T-helper 1 cell treated with Interleukin-12 subunit alpha and Interleukin-12 subunit beta and Interleukin-4 antibody, amounts not matched to agents 30 μg/mL and 1 μg/mL, for 36 hours (primary cell): ENCODE measurements around the gene PIERCE2.
"Not testable (repeated sequence)": the region's sequence is repeated elsewhere in the genome, so short reads cannot be mapped to it uniquely, and the experiment has no call there.

ENCODE experiments used
- H3K27ac Mint-ChIP-seq: one replicate; pipeline ENCODE4 v1.8.0; 2021; ENCODE audit warnings: mild to moderate bottlenecking, mixed read lengths
- H3K27me3 Mint-ChIP-seq: one replicate; pipeline ENCODE4 v1.8.0; 2021; ENCODE audit warnings: low read depth, mixed read lengths
- H3K36me3 Mint-ChIP-seq: one replicate; pipeline ENCODE4 v1.8.0; 2021; ENCODE audit warnings: low read depth, mixed read lengths
- H3K4me1 Mint-ChIP-seq: one replicate; pipeline ENCODE4 v1.8.0; 2021; ENCODE audit warnings: low read depth, mixed read lengths
- H3K4me3 Mint-ChIP-seq: one replicate; pipeline ENCODE4 v1.8.0; 2021; ENCODE audit warnings: mild to moderate bottlenecking, moderate library complexity, mixed read lengths
- H3K9me3 Mint-ChIP-seq: one replicate; pipeline ENCODE4 v1.8.0; 2021; ENCODE audit warnings: mixed read lengths

PIERCE2 gene

DNA sequence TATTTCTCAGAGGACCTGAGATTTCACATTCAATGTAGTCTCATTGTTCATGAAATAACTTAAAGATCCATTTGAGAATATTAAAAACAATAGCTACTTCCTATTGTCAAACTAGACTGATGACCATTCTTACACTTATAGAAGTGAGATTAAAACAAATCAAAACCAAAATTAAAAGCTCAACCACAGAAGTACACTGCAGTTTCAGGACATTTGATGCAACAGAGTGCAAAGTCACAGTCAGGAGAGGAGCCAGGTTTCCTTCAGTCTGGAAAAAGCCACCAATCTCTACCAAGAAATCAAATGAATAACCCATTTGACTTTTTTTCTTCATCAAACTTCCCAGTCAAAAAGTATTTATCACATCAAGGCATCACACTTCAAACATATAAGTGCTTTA is 5.6 kb upstream of the PIERCE2 start:
- H3K27ac Mint-ChIP-seq: no peak overlapping the region
- peaks cover 11% of the 10 kb centered on the region for H3K36me3 Mint-ChIP-seq
- no peaks in the 10 kb centered on the region for H3K9me3 Mint-ChIP-seq
- no peaks in the 10 kb centered on the region for H3K27me3 Mint-ChIP-seq
- H3K4me1 Mint-ChIP-seq: peaks cover 32% of the 10 kb centered on the region
- no peak overlapping the region for H3K4me3 Mint-ChIP-seq

DNA sequence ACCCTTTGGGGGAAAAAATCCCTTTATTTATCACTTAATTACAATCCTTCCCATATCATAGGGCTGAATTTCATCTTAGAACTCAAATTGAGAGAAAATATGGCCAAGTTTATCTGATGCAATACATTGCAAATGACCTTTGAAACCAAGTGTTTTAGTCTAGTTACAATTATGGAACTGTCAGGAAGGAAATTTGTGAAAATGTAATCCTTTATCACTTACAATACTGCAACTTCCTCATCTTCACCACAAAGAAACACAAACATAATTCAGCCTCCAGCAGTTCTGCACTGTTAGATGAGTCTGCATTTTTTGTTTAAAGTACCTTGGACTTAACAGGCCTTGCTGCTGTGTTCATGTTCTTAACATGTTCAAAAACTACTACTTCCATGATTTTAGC is 4.8 kb upstream of the PIERCE2 start:
- Mint-ChIP-seq H3K27ac (no peak overlapping the region), H3K4me1 (peaks cover 34% of the 10 kb centered on the region), H3K4me3 (no peak overlapping the region), H3K9me3 (no peaks in the 10 kb centered on the region), H3K27me3 (no peaks in the 10 kb centered on the region), H3K36me3 (peaks cover 5% of the 10 kb centered on the region)

DNA sequence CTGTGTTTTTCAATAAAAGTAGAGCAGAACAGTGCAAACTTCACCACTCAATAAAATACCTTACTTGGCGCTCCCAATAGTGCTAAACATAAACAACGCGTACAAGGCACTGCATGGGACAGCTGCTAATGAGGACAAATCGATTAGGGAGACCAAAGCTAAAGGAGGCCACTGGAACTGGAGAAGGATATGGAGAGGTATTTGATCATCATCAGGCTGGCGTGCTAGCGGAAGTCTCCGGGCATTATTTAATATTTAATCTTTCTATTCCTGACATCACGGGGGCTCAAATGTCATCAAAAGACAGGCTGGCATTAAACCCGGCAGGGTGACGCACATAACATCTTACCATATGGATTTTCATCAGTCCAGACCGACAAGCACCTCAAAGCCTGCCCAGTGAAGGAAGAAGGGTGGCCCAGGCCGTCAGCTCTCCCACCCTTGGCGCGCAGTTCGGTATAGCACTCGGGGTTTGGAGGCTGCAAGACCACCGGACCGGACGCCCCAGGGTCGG is 740 bp upstream of the PIERCE2 start:
- Mint-ChIP-seq H3K9me3 (no peaks in the 10 kb centered on the region), H3K36me3 (peaks cover 2% of the 10 kb centered on the region), H3K4me3 (peak overlapping the region; percentile 89), H3K27me3 (no peaks in the 10 kb centered on the region), H3K4me1 (peaks cover 29% of the 10 kb centered on the region), H3K27ac (peak overlapping the region; percentile 89)

DNA sequence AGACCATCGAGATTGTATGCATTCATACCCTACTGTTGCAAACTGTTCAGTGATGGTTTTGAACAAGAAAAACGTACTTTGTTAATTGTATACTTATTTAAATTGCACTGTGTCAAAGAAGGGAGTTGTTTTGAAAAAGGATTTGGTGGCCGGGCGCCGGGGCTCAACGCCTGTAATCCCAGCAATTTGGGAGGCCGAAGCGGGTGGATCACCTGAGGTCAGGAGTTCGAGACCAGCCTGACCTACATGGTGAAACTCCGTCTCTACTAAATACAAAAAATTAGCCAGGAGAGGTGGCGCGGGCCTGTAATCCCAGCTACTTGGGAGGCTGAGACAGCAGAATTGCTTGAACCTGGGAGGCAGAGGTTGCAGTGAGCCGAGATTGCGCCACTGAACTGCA is 681 bp downstream of the PIERCE2 start:
- H3K9me3 Mint-ChIP-seq, H3K27me3 Mint-ChIP-seq, H3K36me3 Mint-ChIP-seq: not testable (repeated sequence)
- Mint-ChIP-seq H3K27ac (peak overlapping the region; percentile 89), H3K4me3 (peak overlapping the region; percentile 89), H3K4me1 (peaks cover 17% of the 10 kb centered on the region)

DNA sequence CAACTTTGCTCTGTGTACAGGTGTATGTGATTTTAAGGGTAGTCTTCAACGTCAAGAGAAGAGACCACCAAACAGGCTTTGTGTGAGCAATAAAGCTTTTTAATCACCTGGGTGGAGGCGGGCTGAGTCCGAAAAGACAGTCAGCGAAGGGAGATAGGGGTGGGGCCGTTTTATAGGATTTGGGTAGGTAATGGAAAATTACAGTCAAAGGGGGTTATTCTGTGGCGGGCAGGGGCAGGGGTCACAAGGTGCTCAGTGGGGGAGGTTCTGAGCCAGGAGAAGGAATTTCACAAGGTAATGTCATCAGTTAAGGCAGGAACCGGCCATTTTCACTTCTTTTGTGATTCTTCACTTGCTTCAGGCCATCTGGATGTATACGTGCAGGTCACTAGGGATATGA is 9.4 kb downstream of the PIERCE2 start:
- H3K27me3 Mint-ChIP-seq, H3K36me3 Mint-ChIP-seq, H3K27ac Mint-ChIP-seq, H3K4me1 Mint-ChIP-seq, H3K9me3 Mint-ChIP-seq, H3K4me3 Mint-ChIP-seq: not testable (repeated sequence)

DNA sequence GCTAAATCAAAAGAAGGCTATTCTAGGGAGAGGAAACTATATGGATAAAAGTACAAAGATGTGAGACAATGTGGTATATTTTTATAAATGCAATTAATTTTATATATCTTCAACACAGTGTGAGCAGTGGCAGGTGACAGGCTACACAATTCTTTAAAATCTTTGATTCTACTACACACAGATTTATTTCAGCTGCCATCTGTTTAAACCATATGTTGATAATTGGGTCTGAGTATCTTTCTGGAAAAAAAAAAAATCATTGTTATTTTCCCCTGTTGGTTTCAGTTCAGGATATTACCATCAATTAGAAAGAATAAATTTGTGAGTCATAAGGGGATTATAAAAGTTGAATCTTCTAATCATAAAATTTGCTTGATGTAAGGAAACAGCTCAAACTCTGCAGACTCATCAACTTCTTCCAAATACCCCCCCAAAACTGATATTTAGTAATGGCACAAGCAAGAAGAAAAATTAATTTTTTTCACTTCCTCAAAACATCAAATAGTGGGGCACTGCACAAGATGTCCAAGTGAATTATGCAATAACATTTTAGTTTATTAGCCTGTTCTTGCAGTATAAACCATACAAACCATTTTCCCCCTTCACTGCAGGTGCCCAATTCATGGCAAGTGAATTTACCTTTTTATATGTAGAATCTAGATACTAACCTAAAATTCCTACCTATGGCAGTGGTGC is 12.0 kb downstream of the PIERCE2 start:
- Mint-ChIP-seq H3K27ac (no peak overlapping the region), H3K9me3 (no peaks in the 10 kb centered on the region)

DNA sequence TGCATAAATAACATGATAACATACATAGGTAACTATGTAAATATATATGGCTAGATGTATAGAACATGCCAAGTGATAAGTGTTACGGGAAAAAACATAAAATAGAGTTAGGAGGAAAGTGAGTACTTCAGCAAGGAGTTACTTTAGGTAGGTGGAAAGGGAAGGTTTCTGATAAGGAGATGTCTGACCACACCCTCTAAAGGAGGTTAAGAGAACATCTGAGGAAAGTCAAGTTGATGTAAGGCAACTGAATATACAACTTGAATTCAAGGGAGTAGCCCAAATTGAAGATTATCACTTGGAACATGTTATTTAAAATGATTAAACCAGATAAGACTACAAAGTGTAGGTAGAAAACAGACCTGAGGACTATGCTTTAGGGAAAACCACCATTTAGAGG is 13.8 kb downstream of the PIERCE2 start:
- Mint-ChIP-seq H3K4me3 (no peak overlapping the region), H3K9me3 (no peaks in the 10 kb centered on the region), H3K27me3 (no peaks in the 10 kb centered on the region), H3K4me1 (no peaks in the 10 kb centered on the region), H3K36me3 (no peaks in the 10 kb centered on the region), H3K27ac (no peak overlapping the region)

More for the DNA sequence above, 12.0 kb downstream of the PIERCE2 start:
- no peak overlapping the region for H3K4me3 Mint-ChIP-seq
- H3K36me3 Mint-ChIP-seq: no peaks in the 10 kb centered on the region
- H3K4me1 Mint-ChIP-seq: no peaks in the 10 kb centered on the region
- H3K27me3 Mint-ChIP-seq: no peaks in the 10 kb centered on the region

DNA sequence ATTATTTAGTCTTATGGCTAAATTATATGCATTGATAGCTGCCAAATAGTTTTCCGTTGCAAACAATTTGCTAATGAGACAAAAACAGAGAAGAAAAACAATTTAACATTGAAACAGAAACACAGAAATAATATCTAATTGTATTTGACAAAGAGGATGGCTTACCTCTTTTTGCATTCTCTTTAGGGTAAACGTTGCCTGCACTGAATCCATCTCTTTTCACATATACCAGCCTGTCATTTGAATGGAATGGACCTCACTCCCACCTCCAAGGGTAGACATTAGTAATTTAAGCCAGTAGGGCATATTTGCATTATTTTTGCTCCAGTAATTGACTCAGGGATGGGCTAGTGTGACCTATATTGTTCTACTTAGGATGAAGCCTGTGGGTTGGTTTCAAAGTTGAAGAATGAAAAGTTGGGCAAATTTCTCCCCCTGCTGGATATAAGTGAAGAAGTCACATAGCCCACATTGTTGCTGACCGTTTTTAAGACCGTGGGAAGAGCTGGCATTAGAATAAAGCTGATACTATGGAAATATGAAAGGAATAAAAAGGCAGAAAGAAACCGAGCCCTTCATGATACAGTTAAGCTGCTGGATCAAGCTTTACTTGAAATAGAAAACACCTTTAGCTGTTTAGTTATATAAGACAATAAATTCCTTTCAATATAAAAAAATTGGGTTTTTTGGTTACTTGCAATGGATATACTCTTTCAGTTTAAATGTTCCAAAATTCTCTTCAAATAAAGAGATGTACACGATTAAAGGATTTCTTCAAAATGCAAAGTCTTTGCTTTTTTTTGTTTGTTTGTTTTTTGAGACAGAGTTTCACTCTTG is 26.9 kb downstream of the PIERCE2 start:
- no peaks in the 10 kb centered on the region for H3K9me3 Mint-ChIP-seq
- no peak overlapping the region for H3K27ac Mint-ChIP-seq
- peaks cover 2% of the 10 kb centered on the region for H3K4me1 Mint-ChIP-seq
- peaks cover 14% of the 10 kb centered on the region for H3K27me3 Mint-ChIP-seq
- no peak overlapping the region for H3K4me3 Mint-ChIP-seq
- no peaks in the 10 kb centered on the region for H3K36me3 Mint-ChIP-seq

DNA sequence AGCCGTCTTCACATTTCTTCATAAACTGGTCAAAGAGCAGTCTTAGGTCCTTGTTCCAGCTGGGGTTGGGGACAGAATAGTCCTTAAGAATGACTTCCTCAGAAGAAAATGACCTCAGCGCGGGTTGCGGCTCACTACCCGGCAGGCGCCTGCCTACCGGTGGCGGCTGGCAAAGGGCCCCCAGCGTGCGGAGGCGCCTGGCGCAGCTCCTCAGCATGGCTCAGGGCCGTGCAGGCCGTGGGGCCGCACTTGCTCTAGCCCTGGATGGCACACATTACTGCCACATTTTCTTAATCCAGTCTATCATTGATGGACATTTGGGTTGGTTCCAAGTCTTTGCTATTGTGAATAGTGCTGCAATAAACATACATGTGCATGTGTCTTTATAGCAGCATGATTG is 34.8 kb downstream of the PIERCE2 start:
- H3K4me3 Mint-ChIP-seq, H3K4me1 Mint-ChIP-seq, H3K36me3 Mint-ChIP-seq: not testable (repeated sequence)

DNA sequence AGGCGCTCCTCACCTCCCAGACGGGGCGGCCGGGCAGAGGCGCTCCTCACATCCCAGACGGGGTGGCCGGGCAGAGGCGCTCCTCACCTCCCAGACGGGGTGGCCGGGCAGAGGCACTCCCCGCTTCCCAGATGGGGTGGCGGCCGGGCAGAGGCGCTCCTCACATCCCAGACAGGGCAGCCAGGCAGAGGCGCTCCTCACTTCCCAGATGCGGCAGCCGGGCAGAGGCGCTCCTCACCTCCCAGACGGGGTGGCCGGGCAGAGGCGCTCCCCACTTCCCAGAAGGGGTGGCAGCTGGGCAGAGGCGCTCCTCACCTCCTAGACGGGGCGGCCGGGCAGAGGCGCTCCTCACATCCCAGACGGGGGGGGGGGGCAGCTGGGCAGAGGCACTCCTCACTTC is 37.6 kb downstream of the PIERCE2 start:
- H3K4me3 Mint-ChIP-seq, H3K36me3 Mint-ChIP-seq, H3K27ac Mint-ChIP-seq, H3K9me3 Mint-ChIP-seq, H3K4me1 Mint-ChIP-seq, H3K27me3 Mint-ChIP-seq: not testable (repeated sequence)

More for the DNA sequence above, 34.8 kb downstream of the PIERCE2 start:
- H3K9me3 Mint-ChIP-seq, H3K27me3 Mint-ChIP-seq, H3K27ac Mint-ChIP-seq: not testable (repeated sequence)

DNA sequence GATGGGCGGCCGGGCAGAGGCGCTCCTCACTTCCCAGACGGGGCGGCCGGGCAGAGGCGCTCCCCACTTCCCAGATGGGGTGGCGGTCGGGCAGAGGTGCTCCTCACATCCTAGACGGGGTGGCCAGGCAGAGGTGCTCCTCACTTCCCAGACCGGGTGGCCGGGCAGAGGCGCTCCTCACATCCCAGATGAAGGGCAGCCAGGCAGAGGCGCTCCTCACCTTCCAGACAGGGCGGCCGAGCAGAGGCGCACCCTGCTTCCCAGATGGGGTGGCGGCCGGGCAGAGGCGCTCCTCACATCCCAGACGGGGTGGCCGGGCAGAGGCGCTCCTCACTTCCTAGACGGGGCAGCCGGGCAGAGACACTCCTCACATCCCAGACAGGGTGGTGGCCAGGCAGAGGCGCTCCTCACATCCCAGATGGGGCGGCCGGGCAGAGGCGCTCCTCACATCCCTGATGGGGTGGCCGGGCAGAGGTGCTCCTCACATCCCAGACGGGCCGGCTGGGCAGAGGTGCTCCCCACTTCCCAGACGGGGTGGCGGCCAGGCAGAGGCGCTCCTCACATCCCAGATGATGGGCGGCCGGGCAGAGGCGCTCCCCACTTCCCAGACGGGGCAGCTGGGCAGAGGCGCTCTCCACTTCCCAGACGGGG is 38.2 kb downstream of the PIERCE2 start:
- not testable (repeated sequence) for H3K9me3 Mint-ChIP-seq, H3K36me3 Mint-ChIP-seq, H3K4me1 Mint-ChIP-seq, H3K27ac Mint-ChIP-seq, H3K27me3 Mint-ChIP-seq, H3K4me3 Mint-ChIP-seq

DNA sequence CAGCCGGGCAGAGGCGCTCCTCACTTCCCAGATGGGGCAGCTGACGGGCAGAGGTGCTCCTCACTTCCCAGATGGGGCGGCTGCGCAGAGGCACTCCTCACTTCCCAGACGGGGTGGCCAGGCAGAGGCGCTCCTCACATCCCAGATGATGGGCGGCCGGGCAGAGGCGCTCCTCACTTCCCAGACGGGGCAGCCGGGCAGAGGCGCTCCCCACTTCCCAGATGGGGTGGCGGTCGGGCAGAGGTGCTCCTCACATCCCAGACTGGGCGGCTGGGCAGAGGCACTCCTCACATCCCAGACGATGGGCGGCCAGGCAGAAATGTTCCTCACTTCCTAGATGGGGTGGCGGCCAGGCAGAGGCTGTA is 38.7 kb downstream of the PIERCE2 start:
- not testable (repeated sequence) for H3K9me3 Mint-ChIP-seq

DNA sequence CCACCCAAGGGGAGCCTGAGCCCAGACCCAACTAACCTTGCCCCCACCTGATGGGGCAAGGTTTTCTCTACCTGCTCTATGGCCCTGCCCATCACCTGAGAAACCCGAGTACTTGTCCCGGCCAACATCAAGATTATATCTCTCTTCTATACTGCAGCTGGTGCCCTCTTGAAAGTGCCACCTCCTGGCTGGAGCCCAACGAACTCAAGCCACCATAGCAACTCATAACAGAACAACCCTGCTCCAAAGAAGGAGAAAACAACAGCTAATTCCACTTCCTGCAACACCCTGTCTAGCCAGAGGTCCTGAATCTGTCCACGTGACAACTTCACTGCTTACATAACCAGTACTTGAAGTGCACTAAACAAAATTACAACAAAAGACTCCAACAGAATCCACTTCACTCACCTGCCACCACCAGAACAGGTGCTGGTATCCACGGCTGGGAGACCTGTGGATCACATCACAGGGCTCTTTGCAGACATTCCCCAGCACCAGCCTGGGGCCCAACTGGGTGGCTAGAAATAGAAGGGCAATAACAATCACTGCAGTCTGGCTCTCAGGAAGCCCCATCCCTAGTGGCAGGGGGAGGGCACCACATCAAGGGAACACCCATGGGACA is 49.2 kb downstream of the PIERCE2 start:
- Mint-ChIP-seq H3K4me3 (no peak overlapping the region), H3K27me3 (no peaks in the 10 kb centered on the region), H3K36me3 (no peaks in the 10 kb centered on the region), H3K27ac (no peak overlapping the region), H3K4me1 (peaks cover 2% of the 10 kb centered on the region), H3K9me3 (peaks cover 10% of the 10 kb centered on the region)

More for the DNA sequence above, 38.7 kb downstream of the PIERCE2 start:
- not testable (repeated sequence) for H3K36me3 Mint-ChIP-seq, H3K4me3 Mint-ChIP-seq, H3K27me3 Mint-ChIP-seq, H3K27ac Mint-ChIP-seq, H3K4me1 Mint-ChIP-seq

DNA sequence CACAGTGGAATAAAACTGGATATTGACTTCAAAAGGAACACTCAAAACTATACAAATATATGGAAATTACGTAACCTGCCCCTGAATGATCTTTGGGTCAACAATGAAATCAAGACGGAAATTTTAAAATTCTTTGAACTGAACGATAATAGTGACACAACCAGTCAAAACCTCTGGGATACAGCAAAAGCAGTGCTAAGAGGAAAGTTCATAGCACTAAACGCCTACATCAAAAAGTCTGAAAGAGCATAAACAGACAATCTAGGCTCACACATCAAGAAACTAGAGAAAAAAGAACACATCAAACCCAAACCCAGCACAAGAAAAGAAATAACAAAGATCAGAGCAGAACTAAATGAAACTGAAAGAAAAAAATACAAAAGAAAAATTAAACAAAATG is 53.2 kb downstream of the PIERCE2 start:
- peaks cover 2% of the 10 kb centered on the region for H3K4me1 Mint-ChIP-seq
- no peak overlapping the region for H3K27ac Mint-ChIP-seq
- peaks cover 10% of the 10 kb centered on the region for H3K9me3 Mint-ChIP-seq
- H3K4me3 Mint-ChIP-seq: no peak overlapping the region
- no peaks in the 10 kb centered on the region for H3K36me3 Mint-ChIP-seq
- H3K27me3 Mint-ChIP-seq: peaks cover 4% of the 10 kb centered on the region
